NT2/D1 (cell line): Measurements from ENCODE around the gene ZNF605.

Experiments
- SUZ12 ChIP-seq: IDR thresholded peaks from 2 replicates; pipeline ENCODE4 v1.6.1; 2011; ENCODE audit not compliant: insufficient read length, insufficient read depth; ENCODE audit errors: extremely low read depth
- YY1 ChIP-seq: IDR thresholded peaks from 2 replicates; pipeline ENCODE4 v1.6.1; 2011; ENCODE audit not compliant: insufficient read length, insufficient read depth
- ZNF274 ChIP-seq: IDR thresholded peaks from 2 replicates; pipeline ENCODE4 v1.6.1; 2011; ENCODE audit warnings: mild to moderate bottlenecking, low read depth, low read length

DNA sequence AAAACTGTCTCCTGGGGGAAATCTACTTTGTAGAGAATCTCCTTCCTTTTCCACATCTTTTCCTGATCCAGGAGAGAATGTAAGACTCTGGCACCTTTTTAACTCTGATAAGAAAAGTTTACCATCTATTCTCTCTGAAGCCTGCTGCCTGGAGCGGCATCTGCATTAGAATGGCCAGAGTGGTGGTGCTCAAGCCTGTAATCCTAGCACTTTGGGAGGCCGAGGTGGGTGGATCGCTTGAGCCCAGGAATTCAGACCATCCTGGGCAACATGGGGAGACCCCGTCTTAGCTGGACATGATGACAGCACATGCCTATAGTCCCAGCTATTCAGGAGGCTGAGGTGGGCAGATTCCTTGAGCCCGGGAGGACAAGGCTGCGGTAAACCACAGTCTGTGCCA, 67.3 kb downstream of the ZNF605 start:
- no peak for TF ChIP-seq SUZ12
- no peak for TF ChIP-seq ZNF274
- no peak for TF ChIP-seq YY1
